OCI-LY7 (cell line): Measurements from ENCODE around the gene TTI1. TPM values are rescaled to one million over a fixed set of nuclear protein-coding genes. Genes with fewer than 3 reads are reported as not detected.

Experiments
- BruUV-seq: library from RNA; stranded (reverse); fragments of 400-500 nt; replicated peaks from 2 replicates; lab custom pipeline; 2021; lab: Mats Ljungman, UMichigan
- CTCF ChIA-PET: fragments of 300-600 bp; sonication (Branson Sonifier 250); formaldehyde crosslinking; loops from one replicate; lab custom pipeline; 2022; ENCODE audit warnings: antibody characterized with exemption; ENCODE audit not compliant: unreplicated experiment; lab: Charles Lee
- POLR2A ChIA-PET: fragments of 300-600 bp; sonication (Branson Sonifier 250); formaldehyde crosslinking; loops from one replicate; lab custom pipeline; 2022; ENCODE audit warnings: antibody characterized with exemption; lab: Charles Lee
- DNase-seq: peaks from one replicate; pipeline ENCODE4 v3.0.0-alpha.2; 2015; ENCODE audit warnings: low spot score
- H2AFZ ChIP-seq: fragments of 200-600 bp; sonication (generic), shearing (Covaris generic); 2 replicates; pipeline ENCODE4 v1.6.1; 2014; ENCODE audit warnings: mild to moderate bottlenecking, antibody characterized with exemption, low read length, moderate library complexity
- H3K27ac ChIP-seq: fragments of 200-600 bp; sonication (generic); 2 replicates; pipeline ENCODE4 v1.5.1; 2014; ENCODE audit warnings: mixed run types, low read depth, mild to moderate bottlenecking, moderate library complexity, low read length, inconsistent platforms; ENCODE audit not compliant: poor library complexity, severe bottlenecking
- H3K36me3 ChIP-seq: fragments of 200-600 bp; sonication (generic); 2 replicates; pipeline ENCODE4 v1.6.1; 2014; ENCODE audit warnings: mild to moderate bottlenecking, antibody characterized with exemption, low read length, moderate library complexity, mixed read lengths; ENCODE audit not compliant: insufficient read depth
- H3K4me1 ChIP-seq: fragments of 200-600 bp; sonication (generic); 2 replicates; pipeline ENCODE4 v1.5.1; 2014; ENCODE audit warnings: mild to moderate bottlenecking, low read length; ENCODE audit not compliant: insufficient read depth, poor library complexity, severe bottlenecking
- H3K4me2 ChIP-seq: fragments of 200-600 bp; sonication (generic); 2 replicates; pipeline ENCODE4 v1.6.1; 2014; ENCODE audit warnings: mild to moderate bottlenecking, low read length
- H3K4me3 ChIP-seq: fragments of 200-600 bp; sonication (generic); 2 replicates; pipeline ENCODE4 v1.5.1; 2014; ENCODE audit warnings: mild to moderate bottlenecking, low read depth, low read length; ENCODE audit not compliant: poor library complexity, severe bottlenecking
- H3K79me2 ChIP-seq: fragments of 200-600 bp; sonication (generic); 2 replicates; pipeline ENCODE4 v1.6.1; 2016; ENCODE audit warnings: low read depth, mild to moderate bottlenecking, low read length, moderate library complexity, mixed read lengths; ENCODE audit not compliant: insufficient read depth
- H3K9me2 ChIP-seq: fragments of 200-600 bp; sonication (generic); 2 replicates; pipeline ENCODE4 v1.6.1; 2016; ENCODE audit warnings: mild to moderate bottlenecking, low read length, mixed read lengths; ENCODE audit not compliant: insufficient read depth
- H3K9me3 ChIP-seq: fragments of 200-600 bp; sonication (generic); 2 replicates; pipeline ENCODE4 v1.6.1; 2014; ENCODE audit warnings: mild to moderate bottlenecking, mixed run types, low read length, mixed read lengths
- H4K20me1 ChIP-seq: fragments of 200-600 bp; sonication (generic); 2 replicates; pipeline ENCODE4 v1.6.1; 2014; ENCODE audit warnings: mild to moderate bottlenecking, antibody characterized with exemption, low read length, moderate library complexity, mixed read lengths; ENCODE audit not compliant: insufficient read depth
- CTCF ChIP-seq: fragments of 200-600 bp; sonication (generic); conservative IDR thresholded peaks from 2 replicates; pipeline ENCODE4 v1.5.1; 2014; ENCODE audit warnings: mild to moderate bottlenecking, antibody characterized with exemption, low read length, moderate library complexity, mixed read lengths
- EZH2phosphoT487 ChIP-seq: fragments of 200-600 bp; sonication (generic); IDR thresholded peaks from 2 replicates; pipeline ENCODE4 v1.6.1; 2018; ENCODE audit warnings: low read depth, borderline replicate concordance, mild to moderate bottlenecking, mixed run types, antibody characterized with exemption, low read length, moderate library complexity, mixed read lengths
- intact Hi-C: fragments of 100-400 bp; cut with micrococcal nuclease; formaldehyde crosslinking; loops from one replicate; pipeline ENCODE4 v1.10.0; 2022; ENCODE audit not compliant: unreplicated experiment
- total RNA-seq, 2 experiments: library from RNA; depleted of rRNA in 1 of 2; stranded (reverse); fragments of >200 nt in 1 of 2; shearing (Covaris generic) in 1 of 2; gene quantifications; 2 replicates each; pipeline ENCODE4 v1.2.3, GENCODE V29; 2014 to 2022

TTI1 gene
- total RNA-seq, 2 experiments from 2014 or later, result 22.4 to 28.7 TPM

- ChIA-PET POLR2A (no interaction called here), CTCF (no interaction called here)
- no peak overlapping the region for H3K27ac ChIP-seq
- H3K9me3 ChIP-seq, result no peaks in the 10 kb centered on the region
- H3K4me3 ChIP-seq, result no peak overlapping the region
- DNase-seq, result no peak
- no peak overlapping the region for H3K4me2 ChIP-seq
- no peak overlapping the region for H2AFZ ChIP-seq
- BruUV-seq, result no TSS peak
- peaks cover 97% of the 10 kb centered on the region for H3K36me3 ChIP-seq
- H3K9me2 ChIP-seq, result no peaks in the 10 kb centered on the region
- no peaks in the 10 kb centered on the region for H4K20me1 ChIP-seq
- intact Hi-C loops, result no loop called here
- H3K79me2 ChIP-seq, result no peaks in the 10 kb centered on the region
- H3K4me1 ChIP-seq, result no peaks in the 10 kb centered on the region
- TF ChIP-seq CTCF (no peak), EZH2phosphoT487 (no peak)
These were observed 27.9 kb upstream of the TTI1 start for GRCh38 chr20:38061109-38061508.

GRCh38 chr20:38060536-38060935 lies 27.3 kb upstream of the TTI1 start:
- peaks cover 3% of the 10 kb centered on the region for H3K4me1 ChIP-seq
- ChIA-PET CTCF (no interaction called here), POLR2A (no interaction called here)
- DNase-seq, result no peak
- intact Hi-C loops, result no loop called here
- H3K36me3 ChIP-seq, result peaks cover 97% of the 10 kb centered on the region
- H3K9me2 ChIP-seq, result no peaks in the 10 kb centered on the region
- H3K4me2 ChIP-seq, result no peak overlapping the region
- H3K79me2 ChIP-seq, result no peaks in the 10 kb centered on the region
- no peak overlapping the region for H3K4me3 ChIP-seq
- H3K9me3 ChIP-seq, result no peaks in the 10 kb centered on the region
- no peak overlapping the region for H2AFZ ChIP-seq
- H3K27ac ChIP-seq, result no peak overlapping the region
- H4K20me1 ChIP-seq, result no peaks in the 10 kb centered on the region
- no TSS peak for BruUV-seq
- TF ChIP-seq CTCF (no peak), EZH2phosphoT487 (no peak)

GRCh38 chr20:38059832-38060231 lies 26.6 kb upstream of the TTI1 start:
- Histone ChIP-seq H3K9me3 (no peaks in the 10 kb centered on the region), H3K9me2 (no peaks in the 10 kb centered on the region), H3K36me3 (peaks cover 92% of the 10 kb centered on the region), H3K4me2 (no peak overlapping the region), H2AFZ (no peak overlapping the region), H3K27ac (no peak overlapping the region), H3K4me3 (no peak overlapping the region), H3K4me1 (peaks cover 5% of the 10 kb centered on the region), H3K79me2 (peaks cover 2% of the 10 kb centered on the region; the same call in 1 of the 2 replicates), H4K20me1 (no peaks in the 10 kb centered on the region)
- CTCF ChIA-PET, result no interaction called here
- TF ChIP-seq CTCF (no peak), EZH2phosphoT487 (no peak)
- POLR2A ChIA-PET, result no interaction called here
- intact Hi-C loops, result no loop called here
- no peak for DNase-seq
- TSS peak; percentile 26 for BruUV-seq
